OCI-LY7 (cell line): ENCODE results near the gene INF2. TPM values are rescaled to one million over a fixed set of nuclear protein-coding genes. Genes with fewer than 3 reads are reported as not detected.
A peak's percentile ranks its signal among the peaks of the same experiment; 100 is the strongest.

Source experiments
- BruUV-seq: library from RNA; stranded (reverse); fragments of 400-500 nt; replicated peaks from 2 replicates; lab custom pipeline; 2021; lab: Mats Ljungman, UMichigan
- CTCF ChIA-PET: fragments of 300-600 bp; sonication (Branson Sonifier 250); formaldehyde crosslinking; loops from one replicate; lab custom pipeline; 2022; ENCODE audit warnings: antibody characterized with exemption; ENCODE audit not compliant: unreplicated experiment; lab: Charles Lee
- POLR2A ChIA-PET: fragments of 300-600 bp; sonication (Branson Sonifier 250); formaldehyde crosslinking; loops from one replicate; lab custom pipeline; 2022; ENCODE audit warnings: antibody characterized with exemption; lab: Charles Lee
- DNase-seq: peaks from one replicate; pipeline ENCODE4 v3.0.0-alpha.2; 2015; ENCODE audit warnings: low spot score
- H2AFZ ChIP-seq: fragments of 200-600 bp; sonication (generic), shearing (Covaris generic); 2 replicates; pipeline ENCODE4 v1.6.1; 2014; ENCODE audit warnings: mild to moderate bottlenecking, antibody characterized with exemption, low read length, moderate library complexity
- H3K27ac ChIP-seq: fragments of 200-600 bp; sonication (generic); 2 replicates; pipeline ENCODE4 v1.5.1; 2014; ENCODE audit warnings: mixed run types, low read depth, mild to moderate bottlenecking, moderate library complexity, low read length, inconsistent platforms; ENCODE audit not compliant: poor library complexity, severe bottlenecking
- H3K36me3 ChIP-seq: fragments of 200-600 bp; sonication (generic); 2 replicates; pipeline ENCODE4 v1.6.1; 2014; ENCODE audit warnings: mild to moderate bottlenecking, antibody characterized with exemption, low read length, moderate library complexity, mixed read lengths; ENCODE audit not compliant: insufficient read depth
- H3K4me1 ChIP-seq: fragments of 200-600 bp; sonication (generic); 2 replicates; pipeline ENCODE4 v1.5.1; 2014; ENCODE audit warnings: mild to moderate bottlenecking, low read length; ENCODE audit not compliant: insufficient read depth, poor library complexity, severe bottlenecking
- H3K4me2 ChIP-seq: fragments of 200-600 bp; sonication (generic); 2 replicates; pipeline ENCODE4 v1.6.1; 2014; ENCODE audit warnings: mild to moderate bottlenecking, low read length
- H3K4me3 ChIP-seq: fragments of 200-600 bp; sonication (generic); 2 replicates; pipeline ENCODE4 v1.5.1; 2014; ENCODE audit warnings: mild to moderate bottlenecking, low read depth, low read length; ENCODE audit not compliant: poor library complexity, severe bottlenecking
- H3K79me2 ChIP-seq: fragments of 200-600 bp; sonication (generic); 2 replicates; pipeline ENCODE4 v1.6.1; 2016; ENCODE audit warnings: low read depth, mild to moderate bottlenecking, low read length, moderate library complexity, mixed read lengths; ENCODE audit not compliant: insufficient read depth
- H3K9me2 ChIP-seq: fragments of 200-600 bp; sonication (generic); 2 replicates; pipeline ENCODE4 v1.6.1; 2016; ENCODE audit warnings: mild to moderate bottlenecking, low read length, mixed read lengths; ENCODE audit not compliant: insufficient read depth
- H3K9me3 ChIP-seq: fragments of 200-600 bp; sonication (generic); 2 replicates; pipeline ENCODE4 v1.6.1; 2014; ENCODE audit warnings: mild to moderate bottlenecking, mixed run types, low read length, mixed read lengths
- H4K20me1 ChIP-seq: fragments of 200-600 bp; sonication (generic); 2 replicates; pipeline ENCODE4 v1.6.1; 2014; ENCODE audit warnings: mild to moderate bottlenecking, antibody characterized with exemption, low read length, moderate library complexity, mixed read lengths; ENCODE audit not compliant: insufficient read depth
- EZH2phosphoT487 ChIP-seq: fragments of 200-600 bp; sonication (generic); IDR thresholded peaks from 2 replicates; pipeline ENCODE4 v1.6.1; 2018; ENCODE audit warnings: low read depth, borderline replicate concordance, mild to moderate bottlenecking, mixed run types, antibody characterized with exemption, low read length, moderate library complexity, mixed read lengths
- intact Hi-C: fragments of 100-400 bp; cut with micrococcal nuclease; formaldehyde crosslinking; loops from one replicate; pipeline ENCODE4 v1.10.0; 2022; ENCODE audit not compliant: unreplicated experiment
- total RNA-seq, 2 experiments: library from RNA; depleted of rRNA in 1 of 2; stranded (reverse); fragments of >200 nt in 1 of 2; shearing (Covaris generic) in 1 of 2; gene quantifications; 2 replicates each; pipeline ENCODE4 v1.2.3, GENCODE V29; 2014 to 2022
- TF ChIP-seq, protein P1 (sequence below): fragments of 200-600 bp; sonication (generic); conservative IDR thresholded peaks from 2 replicates; pipeline ENCODE4 v1.5.1; 2014; ENCODE audit warnings: mild to moderate bottlenecking, antibody characterized with exemption, low read length, moderate library complexity, mixed read lengths

The INF2 gene
- total RNA-seq, 2 experiments from 2014 or later = 39.4 to 51.6 TPM

DNA sequence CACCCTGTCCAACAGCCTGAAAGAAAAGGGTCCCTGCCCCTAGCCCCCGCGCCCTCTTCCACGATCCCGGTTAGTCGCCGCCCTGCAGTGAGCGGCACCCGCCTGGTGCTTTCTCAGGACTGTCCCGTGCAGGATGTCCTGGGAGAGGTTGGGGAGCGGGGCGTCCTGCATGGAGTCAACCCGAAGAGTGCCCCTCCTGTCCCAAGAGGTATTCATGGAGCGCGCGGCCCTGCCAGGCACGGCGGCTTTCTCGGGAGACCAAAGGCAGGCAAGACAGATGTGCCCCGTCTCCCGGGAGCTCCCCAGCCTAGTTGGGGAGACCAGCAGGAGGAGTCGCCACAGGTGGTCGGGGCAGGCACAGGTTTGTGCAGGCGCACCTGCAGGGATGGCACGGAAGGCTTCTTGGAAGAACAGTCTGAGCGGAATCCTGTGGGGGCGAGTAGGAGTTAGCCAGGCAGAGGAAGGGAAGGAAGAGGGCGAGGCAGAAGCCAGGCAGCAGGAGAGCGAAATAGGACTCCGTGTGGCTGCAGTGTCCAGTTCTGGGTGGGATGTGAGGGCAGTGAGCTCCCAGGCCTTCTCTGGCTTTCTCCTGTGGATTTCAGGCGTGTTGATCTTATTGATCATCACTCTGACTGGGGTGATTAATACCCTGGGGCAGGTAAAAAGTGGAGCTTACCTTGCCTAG is 64.3 kb downstream of the INF2 start:
- intact Hi-C loops = loop anchor here (1.0 to 10.0 kb wide), 4 partner anchors 41 to 271 kb away; partner anchors contain the start of gene CDCA4
- TF ChIP-seq EZH2phosphoT487 = no peak
- TF ChIP-seq, protein P1, sequence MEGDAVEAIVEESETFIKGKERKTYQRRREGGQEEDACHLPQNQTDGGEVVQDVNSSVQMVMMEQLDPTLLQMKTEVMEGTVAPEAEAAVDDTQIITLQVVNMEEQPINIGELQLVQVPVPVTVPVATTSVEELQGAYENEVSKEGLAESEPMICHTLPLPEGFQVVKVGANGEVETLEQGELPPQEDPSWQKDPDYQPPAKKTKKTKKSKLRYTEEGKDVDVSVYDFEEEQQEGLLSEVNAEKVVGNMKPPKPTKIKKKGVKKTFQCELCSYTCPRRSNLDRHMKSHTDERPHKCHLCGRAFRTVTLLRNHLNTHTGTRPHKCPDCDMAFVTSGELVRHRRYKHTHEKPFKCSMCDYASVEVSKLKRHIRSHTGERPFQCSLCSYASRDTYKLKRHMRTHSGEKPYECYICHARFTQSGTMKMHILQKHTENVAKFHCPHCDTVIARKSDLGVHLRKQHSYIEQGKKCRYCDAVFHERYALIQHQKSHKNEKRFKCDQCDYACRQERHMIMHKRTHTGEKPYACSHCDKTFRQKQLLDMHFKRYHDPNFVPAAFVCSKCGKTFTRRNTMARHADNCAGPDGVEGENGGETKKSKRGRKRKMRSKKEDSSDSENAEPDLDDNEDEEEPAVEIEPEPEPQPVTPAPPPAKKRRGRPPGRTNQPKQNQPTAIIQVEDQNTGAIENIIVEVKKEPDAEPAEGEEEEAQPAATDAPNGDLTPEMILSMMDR = no peak
- ChIA-PET POLR2A (interaction anchor here (1.2 to 1.9 kb wide), 4 partner anchors 9 to 97 kb away, joined by 3 to 9 read pairs (median 4); no protein-coding TSS in a partner anchor), CTCF (interaction anchor here (1.4 kb wide), 1 partner anchor 15 kb away, joined by 6 read pairs; no protein-coding TSS in a partner anchor)
- H3K36me3 ChIP-seq = peaks cover 42% of the 10 kb centered on the region
- H3K4me2 ChIP-seq = peak overlapping the region; percentile 100
- H2AFZ ChIP-seq = no peak overlapping the region
- peak; percentile 18 for DNase-seq
- H3K9me2 ChIP-seq = no peaks in the 10 kb centered on the region
- H3K79me2 ChIP-seq = peaks cover 38% of the 10 kb centered on the region
- H3K4me3 ChIP-seq = peak overlapping the region; percentile 91
- H3K9me3 ChIP-seq = 0 out of 2 replicates have a peak, but pooled peaks cover 10% of the 10 kb centered on the region
- peaks cover 14% of the 10 kb centered on the region for H4K20me1 ChIP-seq
- BruUV-seq = no TSS peak
- H3K27ac ChIP-seq = peak overlapping the region; percentile 42
- peaks cover 57% of the 10 kb centered on the region for H3K4me1 ChIP-seq

DNA sequence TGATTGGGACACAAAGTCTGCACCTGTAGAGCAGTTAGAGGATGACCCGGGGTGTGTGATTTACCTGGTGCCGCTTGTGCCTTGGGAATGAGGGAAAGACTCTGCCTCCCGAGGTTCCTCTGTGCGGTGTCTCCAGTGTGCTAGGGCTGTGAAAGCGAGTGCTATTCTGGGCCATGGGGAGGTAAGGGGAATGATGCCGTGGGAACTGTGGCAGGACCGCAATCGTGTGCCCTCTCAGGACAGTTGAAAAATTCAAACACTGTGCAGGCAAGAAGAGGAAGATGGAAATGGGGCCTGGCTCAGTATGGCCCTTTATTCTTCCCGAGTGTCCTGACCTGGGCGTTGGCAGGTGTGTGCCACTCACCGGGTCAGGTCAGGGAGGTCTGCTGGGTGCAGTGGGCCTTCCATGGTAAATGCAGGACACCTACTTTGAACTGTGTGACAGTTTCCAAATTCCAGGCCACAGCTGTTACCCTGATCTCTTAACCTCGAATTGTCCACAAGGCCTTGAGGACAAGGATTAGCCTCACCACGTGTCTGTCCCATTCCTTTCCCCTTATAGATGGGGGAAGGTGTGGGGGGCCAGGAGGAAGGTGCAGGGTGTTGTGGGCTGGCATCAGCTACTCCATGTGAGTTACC is 64.9 kb downstream of the INF2 start:
- intact Hi-C loops = loop anchor here (5.0 to 10.0 kb wide), 2 partner anchors 123 to 270 kb away; partner anchors contain the start of gene CDCA4
- no peak overlapping the region for H3K27ac ChIP-seq
- H3K79me2 ChIP-seq = peaks cover 38% of the 10 kb centered on the region
- peaks cover 51% of the 10 kb centered on the region for H3K4me1 ChIP-seq
- CTCF ChIA-PET = no interaction called here
- H4K20me1 ChIP-seq = peaks cover 14% of the 10 kb centered on the region
- H3K36me3 ChIP-seq = peaks cover 48% of the 10 kb centered on the region
- BruUV-seq = TSS peak; percentile 35
- TF ChIP-seq EZH2phosphoT487 = no peak
- TF ChIP-seq, protein P1 = no peak
- H3K4me2 ChIP-seq = peak overlapping the region; percentile 100
- DNase-seq = no peak
- H2AFZ ChIP-seq = no peak overlapping the region
- H3K9me3 ChIP-seq = 0 out of 2 replicates have a peak, but pooled peaks cover 10% of the 10 kb centered on the region
- no peaks in the 10 kb centered on the region for H3K9me2 ChIP-seq
- peak overlapping the region; percentile 91 for H3K4me3 ChIP-seq
- POLR2A ChIA-PET = interaction anchor here (0.5 to 1.5 kb wide), 2 partner anchors 16 to 106 kb away, joined by 4 read pairs; no protein-coding TSS in a partner anchor
